HL-60/S4 (cell line): ENCODE data around the gene STOX2.

Experiments
- in situ Hi-C: fragments of 300-500 bp; cut with MboI; formaldehyde crosslinking; loops from 2 replicates; pipeline ENCODE4 v1.14.3; 2022; ENCODE audit warnings: low sequenced_read_pairs

Gene STOX2

GRCh38 chr4:183905081-183905592, at the start of gene STOX2:
Gene STOX2, plus strand, starts transcription at chr4:183905307. Its CDS starts 1,484 bp downstream, at chr4:183906791.
- in situ Hi-C loops, result no loop called here

DNA sequence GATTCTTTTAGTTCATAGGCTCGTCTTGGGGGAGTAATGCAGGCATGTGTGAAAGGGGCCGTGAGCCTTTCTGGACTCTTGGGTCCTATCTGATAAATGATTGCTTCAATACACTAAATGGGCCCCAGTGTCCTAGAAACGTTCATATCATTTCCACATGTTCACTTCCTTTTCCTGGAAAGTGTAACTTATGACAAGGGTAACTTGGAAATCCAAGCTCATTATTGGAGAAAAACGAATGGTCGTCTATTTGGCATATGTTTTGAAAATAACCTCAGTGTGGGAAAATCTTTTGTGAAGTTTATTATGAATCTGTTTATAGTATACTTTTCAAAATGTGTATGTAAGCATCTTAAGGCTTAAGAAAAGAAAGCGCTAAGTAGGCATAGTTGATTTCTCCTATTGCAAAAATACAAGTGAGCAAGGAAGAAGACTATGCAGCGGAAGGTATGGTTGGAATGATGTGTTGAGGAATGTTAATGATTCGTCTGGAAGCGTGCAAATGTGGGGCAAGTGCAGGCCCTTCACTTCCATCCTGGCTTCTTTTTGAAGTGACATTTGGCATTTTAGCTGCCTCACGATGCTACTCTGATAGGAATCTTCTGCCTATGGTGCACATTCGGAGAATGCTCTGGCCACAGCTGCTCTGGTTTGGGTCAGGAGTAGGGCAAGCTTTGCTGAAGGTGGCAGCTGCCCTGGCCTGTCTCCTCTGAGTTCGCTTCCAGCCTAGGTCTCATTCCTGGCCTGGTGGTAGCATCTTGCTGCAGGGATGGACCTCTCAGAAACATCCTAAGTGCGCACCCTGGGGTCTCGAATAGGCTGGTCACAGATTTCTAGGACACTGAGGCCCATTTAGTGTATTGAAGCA, 49.5 kb upstream of the STOX2 start:
- in situ Hi-C loops, result no loop called here

GRCh38 chr4:183857040-183857439, 48.1 kb upstream of the STOX2 start:
- in situ Hi-C loops, result no loop called here

GRCh38 chr4:183858011-183858615, 47.0 kb upstream of the STOX2 start:
- in situ Hi-C loops, result no loop called here

- in situ Hi-C loops, result no loop called here
These were observed 45.0 kb upstream of the STOX2 start for GRCh38 chr4:183860119-183860518.

DNA sequence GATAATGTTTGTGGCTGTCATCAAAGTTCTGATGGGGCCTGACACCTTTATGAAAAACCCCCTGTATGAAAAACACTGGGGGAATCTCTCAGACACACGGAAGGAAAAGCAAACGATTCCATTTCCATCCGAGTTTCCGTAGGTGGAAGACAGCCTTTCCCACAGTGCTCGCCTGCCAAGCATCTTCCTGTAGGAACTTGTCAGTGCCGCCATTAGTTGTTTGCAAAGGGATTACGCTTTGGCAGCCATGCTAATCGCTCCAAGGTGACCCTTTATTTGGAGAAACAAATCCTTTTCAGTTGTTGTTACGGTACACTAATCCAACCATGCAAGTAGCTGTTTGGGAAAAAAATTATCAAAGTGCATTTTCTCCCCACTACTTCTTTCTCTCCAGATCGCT, 44.4 kb upstream of the STOX2 start:
- in situ Hi-C loops, result no loop called here

- in situ Hi-C loops, result no loop called here
These were observed 43.7 kb upstream of the STOX2 start for GRCh38 chr4:183861426-183861825.

DNA sequence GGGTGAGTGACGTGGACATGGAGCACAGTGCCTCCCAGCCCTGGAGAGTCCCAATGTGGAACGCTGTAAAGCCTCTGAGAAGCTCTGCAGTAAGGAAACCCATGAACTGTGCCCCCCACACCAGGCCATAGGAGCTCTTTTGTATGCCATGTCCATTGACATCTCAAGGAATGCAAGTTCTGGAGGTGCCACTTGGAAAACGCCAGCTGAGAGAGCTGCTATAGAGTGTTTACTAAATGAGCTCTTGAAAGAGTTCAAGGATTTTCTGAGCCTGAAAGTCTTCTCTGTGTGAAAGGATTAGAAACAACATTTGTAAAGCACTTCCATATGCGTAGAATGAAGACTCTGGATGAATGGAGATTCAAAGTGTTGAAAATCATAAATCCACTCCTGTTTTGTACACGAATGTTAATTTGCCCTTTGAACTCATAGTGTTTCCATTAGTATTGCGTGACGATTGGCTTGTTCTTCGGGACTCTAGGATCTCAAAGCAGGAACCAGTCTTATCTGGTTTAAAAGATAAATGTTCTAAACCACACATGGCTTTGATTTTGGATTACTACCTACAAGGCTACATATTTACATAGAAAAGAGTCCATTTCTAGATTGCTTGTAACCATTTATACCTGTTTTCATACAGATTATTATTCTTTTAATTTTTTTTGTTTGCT, 41.8 kb upstream of the STOX2 start:
- in situ Hi-C loops, result no loop called here

- in situ Hi-C loops, result no loop called here
These were observed 37.9 kb upstream of the STOX2 start for GRCh38 chr4:183867247-183867646.

DNA sequence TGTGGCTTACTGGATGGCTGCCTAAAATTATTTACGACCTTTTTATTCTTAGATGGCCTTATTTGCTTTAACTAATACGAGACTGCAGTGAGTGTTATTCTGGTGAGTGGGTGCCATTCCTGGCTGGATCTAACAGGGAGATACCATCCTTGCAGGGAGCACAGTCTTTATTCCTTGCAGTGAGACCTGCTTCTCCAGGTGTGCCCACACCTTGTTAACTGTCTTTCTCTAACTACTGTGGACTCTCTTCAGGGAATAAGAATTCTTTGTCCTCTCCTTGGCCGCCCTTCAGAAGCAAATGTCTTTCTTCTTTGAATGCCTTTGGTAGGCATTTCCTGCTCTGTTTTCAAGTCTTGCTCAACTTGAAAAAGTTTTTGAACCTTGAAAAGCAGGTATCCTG, 34.1 kb upstream of the STOX2 start:
- in situ Hi-C loops, result no loop called here

DNA sequence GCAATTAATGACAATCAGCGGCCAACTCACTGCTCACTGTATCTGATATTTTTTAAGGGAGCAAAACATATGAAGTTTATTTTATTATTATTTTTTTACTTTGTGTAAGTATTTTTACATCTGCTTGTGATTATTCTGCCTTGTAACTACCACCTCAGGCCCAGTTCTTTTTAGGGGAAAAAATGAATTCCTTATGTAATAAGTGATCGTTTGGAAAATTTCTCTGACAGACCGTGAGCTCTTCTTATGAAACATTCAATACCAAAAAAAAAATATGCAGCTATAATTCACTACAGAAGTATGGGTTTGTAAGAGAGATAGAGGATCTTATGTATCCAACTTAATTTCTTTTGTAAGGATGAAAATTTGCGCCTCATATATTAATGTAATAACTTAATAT, 33.5 kb upstream of the STOX2 start:
- in situ Hi-C loops, result no loop called here

- in situ Hi-C loops, result no loop called here
These were observed 32.6 kb upstream of the STOX2 start for GRCh38 chr4:183872531-183872930.

DNA sequence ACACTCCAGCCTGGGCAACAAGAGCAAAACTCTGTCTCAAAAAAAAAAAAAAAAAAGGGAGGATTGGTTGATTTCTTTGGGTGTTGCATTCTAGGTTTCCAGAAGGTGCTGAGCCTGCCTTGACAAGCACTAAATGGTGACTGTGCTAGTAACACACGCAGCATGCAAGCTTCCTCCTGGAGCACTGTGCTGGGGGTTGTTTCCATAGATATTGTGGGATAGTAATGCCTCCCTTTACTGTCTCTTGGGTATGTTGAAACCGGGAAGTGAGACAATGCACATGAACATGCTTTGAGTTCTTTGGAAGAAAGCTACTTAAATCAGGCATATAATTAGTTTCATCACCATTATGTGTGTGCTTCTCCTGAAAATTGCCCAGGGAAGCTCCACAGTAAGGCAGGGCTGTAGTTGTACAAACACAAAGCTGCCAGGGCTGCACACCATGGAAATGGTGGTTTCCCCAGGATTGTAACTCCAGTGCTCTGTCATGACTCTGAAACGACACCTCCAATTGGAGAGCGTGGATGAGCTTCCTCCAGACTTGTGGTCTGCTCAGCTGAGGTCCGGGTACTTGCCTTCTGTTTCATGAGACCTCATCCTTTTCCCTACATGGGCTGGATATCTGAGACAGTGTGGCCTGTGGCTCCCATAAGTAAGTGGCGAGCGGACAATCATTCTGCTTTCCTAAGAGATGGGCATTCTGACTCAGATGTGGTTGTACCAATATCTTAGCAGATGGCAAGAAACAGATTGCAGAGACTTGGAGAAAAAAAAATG, 31.5 kb upstream of the STOX2 start:
- in situ Hi-C loops, result no loop called here

GRCh38 chr4:183875251-183875825, 29.8 kb upstream of the STOX2 start:
- in situ Hi-C loops, result no loop called here

GRCh38 chr4:183876268-183876934, 28.7 kb upstream of the STOX2 start:
- in situ Hi-C loops, result no loop called here

DNA sequence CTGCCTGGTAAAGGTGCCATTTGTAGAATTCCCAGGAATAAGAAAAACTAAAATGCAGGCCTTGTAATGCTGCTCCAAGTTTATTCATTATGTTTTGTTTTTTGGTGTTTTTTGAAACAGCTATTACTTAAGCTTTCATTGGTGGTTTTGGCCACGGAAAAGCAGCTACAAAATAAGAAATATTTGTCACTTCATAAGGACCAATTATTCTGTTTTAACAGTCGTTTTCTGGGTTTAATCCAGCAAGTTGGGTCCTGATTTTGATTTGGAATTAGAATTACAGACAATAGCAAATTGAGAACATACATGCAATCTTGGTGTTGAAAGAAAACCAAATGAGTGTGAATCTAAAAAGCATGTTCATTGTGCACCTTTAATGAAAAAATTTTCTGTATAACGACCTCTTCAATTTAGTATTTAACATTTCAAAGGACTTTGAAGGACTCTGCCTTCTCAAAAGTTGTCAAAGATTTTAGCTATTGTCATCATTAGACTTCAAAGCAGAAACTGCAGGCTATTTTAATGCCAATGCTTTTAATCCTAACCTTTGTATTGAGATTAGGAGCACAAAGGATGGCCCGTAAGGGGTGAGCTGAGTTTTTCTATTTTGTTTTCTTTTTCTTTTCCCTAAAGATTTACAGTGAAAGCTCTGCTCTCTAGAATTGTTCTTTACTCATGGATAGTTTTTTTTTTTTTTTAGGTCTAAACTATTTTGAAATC, 26.7 kb upstream of the STOX2 start:
- in situ Hi-C loops, result no loop called here

DNA sequence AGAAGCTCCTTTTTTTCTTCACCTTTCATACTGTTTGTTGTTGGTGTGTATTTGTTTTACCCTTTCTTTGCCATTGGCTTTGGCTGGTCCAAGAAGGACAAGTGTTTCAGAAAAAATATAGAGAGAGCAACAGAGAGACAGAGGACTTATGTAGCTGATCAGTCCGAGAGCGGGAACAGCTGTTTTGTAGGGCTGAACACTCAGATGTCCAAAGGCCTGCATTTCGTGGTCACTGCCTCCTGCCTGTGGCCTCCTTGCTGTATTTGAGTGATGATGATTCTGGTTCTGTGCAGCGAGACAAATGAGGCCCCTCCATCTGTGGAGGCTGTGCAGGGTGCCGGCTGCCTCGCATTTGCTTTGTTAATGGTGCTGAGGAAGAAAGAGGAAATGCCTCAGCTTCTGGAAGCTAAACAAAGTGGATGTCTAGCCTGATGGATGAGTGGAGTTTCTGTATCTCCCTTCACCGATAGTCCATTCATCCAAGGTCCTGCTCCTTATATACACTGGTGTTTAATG, 19.8 kb upstream of the STOX2 start:
- in situ Hi-C loops, result no loop called here

DNA sequence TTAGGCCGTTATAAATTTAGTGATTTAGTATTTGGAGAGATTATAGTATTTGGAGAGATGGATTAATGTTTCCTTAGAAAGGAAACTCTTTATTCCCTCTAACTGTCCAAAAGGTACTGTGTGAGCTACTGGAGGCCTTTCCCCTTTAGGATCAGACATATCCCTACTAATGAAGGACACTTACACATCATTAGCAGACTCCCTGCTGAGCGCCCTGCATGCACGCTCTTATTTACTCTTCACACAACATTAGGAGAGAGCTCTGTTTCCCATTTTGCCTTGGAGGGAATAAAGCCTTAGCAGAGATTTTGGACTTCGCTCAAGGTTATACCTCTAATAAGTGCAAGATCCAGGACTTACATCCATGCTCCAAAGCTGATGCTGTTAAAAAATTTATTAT, 17.8 kb upstream of the STOX2 start:
- in situ Hi-C loops, result no loop called here

DNA sequence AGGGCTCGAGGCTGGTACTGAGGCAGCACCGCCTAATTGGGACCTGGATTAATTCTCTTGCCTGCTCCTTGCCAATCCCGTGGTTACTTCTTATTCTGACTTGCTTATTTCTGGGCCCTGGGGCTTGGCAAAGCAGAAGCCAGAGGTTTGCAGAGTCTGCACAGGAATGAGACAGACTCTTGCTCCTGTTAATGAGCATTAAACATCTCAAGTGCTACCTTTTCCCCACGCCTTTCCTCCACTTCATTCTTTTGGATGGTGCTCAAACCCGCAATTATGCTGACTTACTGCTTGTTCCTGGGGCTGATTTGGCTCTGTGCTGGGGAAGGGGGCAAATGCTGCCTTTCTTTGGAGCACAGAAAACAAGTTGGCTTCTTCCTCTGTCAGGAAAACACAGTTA, 16.5 kb upstream of the STOX2 start:
- in situ Hi-C loops, result no loop called here
